ENCODE data around the gene EEF1AKMT3.
A peak's percentile ranks its signal among the peaks of the same experiment; 100 is the strongest.
"Not testable (repeated sequence)": the region's sequence is repeated elsewhere in the genome, so short reads cannot be mapped to it uniquely, and the experiment has no call there.

The EEF1AKMT3 gene

GRCh38 chr12:57765698-57766463 lies 6.5 kb upstream of the EEF1AKMT3 start:
- no peak for DNase-seq (ENCODE audit: low read depth in 2 of 2)

GRCh38 chr12:57766464-57767304 lies 5.7 kb upstream of the EEF1AKMT3 start, which contains the start of gene CYP27B1:
TSS of gene CYP27B1 (minus strand) at chr12:57767078. CDS start at chr12:57767041, 37 bp downstream.
- no peak for DNase-seq (ENCODE audit: low read depth in 2 of 2)

GRCh38 chr12:57767305-57767698 lies 5.1 kb upstream of the EEF1AKMT3 start:
- no peak for DNase-seq (ENCODE audit: low read depth in 2 of 2)

- DNase-seq (ENCODE audit: low read depth in 2 of 2) = no peak
Measured at GRCh38 chr12:57767876-57768275, 4.5 kb upstream of the EEF1AKMT3 start.

GRCh38 chr12:57769594-57769993 lies 2.8 kb upstream of the EEF1AKMT3 start:
- no peak for DNase-seq (ENCODE audit: low read depth in 2 of 2)

GRCh38 chr12:57770734-57771133 lies 1.7 kb upstream of the EEF1AKMT3 start:
- no peak for DNase-seq (ENCODE audit: low read depth in 2 of 2)

- DNase-seq (ENCODE audit: low read depth in 2 of 2) = peak; percentile 74 to 82
Measured at GRCh38 chr12:57771236-57771872, 1.1 kb upstream of the EEF1AKMT3 start.

- DNase-seq (ENCODE audit: low read depth in 2 of 2) = peak; percentile 85 to 90
Measured at GRCh38 chr12:57771873-57772428, 463 bp upstream of the EEF1AKMT3 start, which contains the start of gene METTL1. TSS of gene METTL1 (minus strand) at chr12:57772105. CDS start at chr12:57772083, 22 bp downstream.

GRCh38 chr12:57774634-57775033 lies 2.2 kb downstream of the EEF1AKMT3 start:
- not testable (repeated sequence) for DNase-seq (ENCODE audit: low read depth in 2 of 2)

GRCh38 chr12:57775044-57775443 lies 2.6 kb downstream of the EEF1AKMT3 start:
- DNase-seq (ENCODE audit: low read depth in 2 of 2) = no peak

- no peak for DNase-seq (ENCODE audit: low read depth in 2 of 2)
Measured at GRCh38 chr12:57775563-57776246, 3.3 kb downstream of the EEF1AKMT3 start.

GRCh38 chr12:57776247-57776587 lies 3.8 kb downstream of the EEF1AKMT3 start:
- no peak for DNase-seq (ENCODE audit: low read depth in 2 of 2)

GRCh38 chr12:57777367-57777766 lies 5.0 kb downstream of the EEF1AKMT3 start:
- no peak for DNase-seq (ENCODE audit: low read depth in 2 of 2)

- no peak for DNase-seq (ENCODE audit: low read depth in 2 of 2)
Measured at GRCh38 chr12:57777911-57778310, 5.5 kb downstream of the EEF1AKMT3 start.

- no peak for DNase-seq (ENCODE audit: low read depth in 2 of 2)
Measured at GRCh38 chr12:57779736-57780135, 7.3 kb downstream of the EEF1AKMT3 start.

GRCh38 chr12:57780284-57780897 lies 8.0 kb downstream of the EEF1AKMT3 start:
- DNase-seq (ENCODE audit: low read depth in 2 of 2) = no peak

GRCh38 chr12:57781244-57781643 lies 8.8 kb downstream of the EEF1AKMT3 start:
- DNase-seq (ENCODE audit: low read depth in 2 of 2) = no peak

GRCh38 chr12:57781801-57782200 lies 9.4 kb downstream of the EEF1AKMT3 start:
- DNase-seq (ENCODE audit: low read depth in 2 of 2) = no peak

GRCh38 chr12:57782243-57782607 lies 9.8 kb downstream of the EEF1AKMT3 start:
- DNase-seq (ENCODE audit: low read depth in 2 of 2) = no peak

GRCh38 chr12:57782608-57783465 lies 10.4 kb downstream of the EEF1AKMT3 start, which contains the start of gene TSFM:
TSS of gene TSFM (plus strand) at chr12:57782787. CDS start at chr12:57782802, 15 bp downstream.
- DNase-seq (ENCODE audit: low read depth in 2 of 2) = peak; percentile 90 to 91
